Activated naive CD8-positive, alpha-beta T cell treated with anti-CD3 and anti-CD28 coated beads, Interleukin-2, amount 50 U/mL, for 16 hours (primary cell): ENCODE data around the gene OR6B2.
A peak's percentile ranks its signal among the peaks of the same experiment; 100 is the strongest.

Experiments used
- DNase-seq: peaks from one replicate; pipeline ENCODE4 v3.0.0-alpha.2; 2020; ENCODE audit warnings: low read depth, low spot score

The OR6B2 gene

DNA sequence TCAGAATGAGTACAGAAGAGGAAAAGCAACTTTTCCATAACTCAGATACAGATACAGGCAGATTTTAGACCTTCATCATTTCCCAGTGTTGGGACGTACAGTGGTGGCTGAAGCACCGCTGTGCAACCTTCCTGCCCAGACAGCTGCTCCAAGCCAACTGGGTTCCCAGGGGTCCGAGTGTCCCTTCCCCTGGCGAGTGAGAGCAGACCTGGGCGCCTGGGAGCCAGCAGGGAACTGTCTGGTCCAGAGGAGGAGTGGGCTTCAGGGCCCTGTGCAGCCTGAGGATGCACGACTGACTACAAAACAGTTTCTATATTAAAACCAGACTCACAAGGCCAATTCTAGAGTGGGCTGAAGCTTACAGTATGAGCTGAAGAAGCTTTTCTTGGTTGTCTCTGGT lies 11.1 kb upstream of the OR6B2 start:
- no peak for DNase-seq

DNA sequence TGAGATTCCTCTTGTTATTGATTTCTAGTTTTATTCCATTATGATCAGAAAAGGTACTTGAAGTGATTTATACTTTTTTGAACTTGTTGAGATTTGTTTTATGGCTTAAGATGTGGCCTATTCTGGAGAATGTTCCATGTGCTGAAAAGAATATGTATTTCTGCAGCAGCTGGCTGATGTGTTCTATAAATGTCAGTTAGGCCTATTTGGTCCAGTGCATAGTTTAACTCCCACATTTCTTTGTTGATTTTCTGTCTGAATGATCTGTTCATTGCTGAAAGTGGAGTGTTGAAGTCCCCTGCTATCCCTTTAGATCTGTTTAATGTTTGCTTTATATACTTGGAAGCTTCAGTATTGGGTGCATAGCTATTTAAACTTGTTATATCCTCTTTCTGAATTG lies 7.1 kb upstream of the OR6B2 start:
- DNase-seq, result no peak

DNA sequence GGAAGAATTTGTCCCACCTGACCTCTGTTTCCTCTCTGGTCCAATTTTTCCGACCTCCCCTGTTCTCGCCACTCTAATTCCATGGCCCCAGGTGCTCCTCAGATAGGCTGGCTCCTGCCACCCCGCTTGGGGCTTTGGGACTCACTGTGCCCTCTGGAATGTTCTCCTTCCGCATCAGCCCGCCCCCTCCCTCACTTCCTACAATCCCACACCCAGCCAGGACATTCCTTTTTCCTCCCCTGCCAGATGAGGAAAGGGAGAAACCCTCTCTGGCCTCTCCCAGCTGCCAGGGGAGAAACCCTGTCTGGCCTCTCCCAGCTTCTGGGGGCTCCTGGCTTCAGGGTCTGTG lies 3.1 kb upstream of the OR6B2 start:
- DNase-seq, result no peak

DNA sequence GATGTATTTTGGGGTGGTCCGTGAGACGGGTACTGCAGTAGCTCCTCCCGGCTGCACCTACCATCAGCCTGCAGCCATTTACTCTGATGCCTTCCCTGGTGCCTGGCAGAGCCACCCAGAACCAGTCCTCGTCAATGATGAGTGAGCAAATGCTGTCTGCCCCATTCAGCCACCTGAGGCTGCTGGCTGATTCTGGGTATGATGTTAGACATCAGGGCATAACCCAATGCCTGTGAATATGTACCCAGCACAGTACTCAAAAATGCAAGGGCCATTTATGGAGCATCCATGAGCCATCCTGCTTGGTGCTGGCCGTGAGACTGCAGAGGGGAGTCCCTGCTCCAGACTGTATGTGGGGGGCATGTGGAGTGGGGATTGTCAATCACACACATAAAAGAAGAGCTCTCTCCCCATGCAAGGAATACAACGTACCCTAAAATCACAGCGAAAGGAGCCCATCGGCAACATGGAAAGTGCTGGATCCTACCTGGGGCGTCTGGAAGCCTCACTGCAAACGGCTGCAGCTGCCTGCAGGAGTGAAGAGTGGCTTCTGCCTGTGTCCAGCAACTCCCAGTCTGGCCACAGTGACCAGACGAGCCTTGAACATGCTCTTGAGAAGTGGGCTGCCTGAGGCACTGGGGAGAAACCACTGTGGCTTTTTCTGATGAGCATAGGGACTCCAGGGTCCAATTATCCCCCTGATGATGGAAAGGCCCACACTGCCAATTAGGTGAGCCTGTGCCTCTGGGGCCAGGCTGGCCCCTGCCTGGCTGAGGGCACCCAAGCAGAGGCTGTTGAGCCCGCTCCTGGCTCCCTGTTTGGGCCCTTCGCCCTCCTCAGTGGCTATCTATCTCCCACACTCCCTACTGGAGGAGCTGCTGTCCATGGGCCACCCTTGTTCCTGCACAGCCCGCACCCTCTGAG lies 2.4 kb upstream of the OR6B2 start:
- DNase-seq, result no peak

DNA sequence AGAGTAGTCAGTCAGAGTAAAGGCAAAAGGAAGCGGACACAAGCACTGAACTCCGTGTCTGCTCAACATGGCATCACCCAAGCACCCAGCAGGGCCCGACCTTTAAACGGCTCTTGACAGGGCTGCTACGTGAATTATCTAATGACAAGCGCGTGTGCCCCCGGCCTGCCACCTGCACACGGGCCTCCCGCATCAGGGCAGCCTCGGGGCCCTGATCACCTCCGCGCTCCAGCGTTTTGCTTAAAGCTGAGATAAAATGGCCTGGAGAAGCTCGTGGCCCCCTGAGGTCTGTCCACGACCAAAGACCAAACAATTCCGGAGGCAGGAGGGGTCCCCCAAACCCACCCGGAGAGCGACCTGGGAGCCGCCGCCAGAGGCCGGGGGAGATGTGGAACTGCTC lies 5.5 kb downstream of the OR6B2 start:
- no peak for DNase-seq

DNA sequence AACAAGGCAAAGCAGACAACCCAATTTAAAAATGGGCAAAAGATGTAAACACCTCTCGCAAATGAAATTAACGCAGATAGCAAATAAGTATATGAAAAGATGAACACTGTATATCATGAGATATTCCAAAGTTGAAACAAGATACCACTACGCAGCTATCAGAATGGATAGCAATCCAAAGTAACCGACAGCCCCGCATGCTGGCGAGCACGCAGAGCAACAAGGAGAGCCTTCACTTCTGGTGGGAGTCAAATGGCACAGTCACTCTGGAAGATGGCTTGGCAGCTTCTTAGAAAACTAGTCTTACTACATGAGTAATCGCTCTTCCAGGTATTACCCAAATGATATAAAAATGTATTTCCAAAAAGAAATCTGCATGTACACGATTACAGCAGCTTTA lies 6.4 kb downstream of the OR6B2 start:
- no peak for DNase-seq

DNA sequence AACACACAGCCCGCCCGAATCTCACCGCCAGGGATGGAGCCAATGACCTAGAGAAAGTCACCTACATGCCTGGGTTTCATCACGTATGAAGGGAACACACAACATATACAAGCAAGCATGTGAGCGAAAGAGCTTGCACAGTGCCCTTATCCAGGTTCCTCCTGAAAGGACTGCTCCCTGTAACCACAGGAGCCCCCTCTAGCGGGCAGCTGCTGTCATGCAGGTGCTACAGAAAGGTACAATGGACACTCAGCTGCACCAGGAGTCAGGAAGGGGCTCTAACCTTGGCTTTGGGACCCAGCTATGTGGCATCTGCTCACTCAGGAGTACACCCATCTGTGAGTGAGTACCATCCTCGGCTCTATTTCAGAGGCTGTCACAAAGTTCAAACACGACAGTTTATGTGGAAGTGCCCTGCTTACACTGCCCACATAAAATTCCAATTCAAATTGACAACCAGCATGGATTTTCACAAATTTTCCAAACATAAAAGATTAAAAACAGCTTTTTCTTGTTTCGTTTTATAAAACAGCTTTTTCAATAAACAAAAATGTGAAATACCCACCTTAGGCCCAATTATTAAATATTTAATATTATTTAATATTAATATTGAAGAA lies 8.6 kb downstream of the OR6B2 start:
- peak; percentile 26 for DNase-seq

DNA sequence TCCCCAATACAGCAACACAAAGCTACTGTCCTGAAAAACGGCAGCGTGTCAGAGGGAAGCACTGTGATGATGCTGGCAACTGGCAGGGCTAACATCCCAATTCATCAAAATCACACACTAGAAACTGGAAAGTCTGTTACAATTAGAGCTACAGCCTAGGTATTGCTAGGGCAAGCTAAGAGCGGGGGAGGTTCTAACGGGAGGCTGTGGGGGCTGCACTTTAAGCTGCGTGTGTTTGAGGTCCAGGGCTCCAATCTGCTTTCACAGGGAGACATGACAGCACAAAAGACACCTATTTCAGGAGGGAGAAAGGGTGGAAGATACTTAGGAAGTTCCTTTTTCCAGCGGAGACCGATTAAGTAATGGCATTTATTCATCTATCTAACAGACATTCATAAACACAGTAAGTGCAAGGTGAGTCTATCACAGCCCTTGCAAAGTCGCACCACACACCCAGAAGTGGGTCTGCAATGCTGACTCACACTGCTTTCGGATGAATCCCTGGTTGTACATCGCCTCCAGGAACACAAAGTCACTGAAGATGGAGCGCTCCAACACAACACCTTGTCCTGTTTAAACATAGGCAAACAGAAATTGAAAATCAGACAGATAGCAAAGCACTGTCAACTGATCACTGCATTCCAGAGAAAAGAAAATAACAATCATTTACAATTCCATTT lies 12.0 kb downstream of the OR6B2 start:
- DNase-seq, result no peak

DNA sequence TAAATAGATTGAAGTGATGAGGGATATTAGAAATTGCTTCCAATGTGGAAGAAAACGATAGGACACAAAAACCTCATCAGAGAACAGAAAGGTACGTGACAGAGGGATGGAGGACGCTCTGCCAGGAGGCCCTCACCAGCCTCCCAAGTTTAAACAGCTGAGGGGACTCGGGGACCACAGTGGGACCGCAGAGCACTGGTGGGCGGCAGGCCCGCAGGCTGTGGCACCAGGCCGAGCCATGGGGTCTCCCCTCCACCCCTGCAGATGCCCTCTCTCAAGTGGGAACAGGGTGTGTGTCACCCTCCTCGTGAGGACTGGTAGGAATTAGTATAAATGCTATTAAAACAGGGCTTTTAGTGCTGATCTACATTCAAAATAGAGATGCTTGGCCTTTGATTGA lies 15.9 kb downstream of the OR6B2 start:
- no peak for DNase-seq

DNA sequence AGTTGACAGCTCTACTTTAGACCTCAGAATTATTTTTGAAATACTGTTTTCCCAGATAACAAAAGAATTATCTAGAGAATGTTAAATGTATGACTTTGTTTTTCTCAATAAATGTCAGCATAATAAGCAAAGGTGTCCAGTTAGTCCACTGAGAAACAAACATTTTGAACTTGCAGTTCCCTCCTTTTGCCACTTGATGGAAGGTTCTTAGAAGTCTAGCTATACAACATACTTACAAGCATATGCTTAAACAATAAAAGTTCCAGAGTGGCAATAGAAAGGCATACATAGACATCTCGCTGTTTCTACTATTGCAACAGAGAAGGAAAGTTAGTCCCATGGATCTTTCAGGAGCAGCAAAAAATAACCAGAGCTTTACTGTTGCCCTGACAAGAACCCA lies 16.9 kb downstream of the OR6B2 start:
- DNase-seq, result no peak

DNA sequence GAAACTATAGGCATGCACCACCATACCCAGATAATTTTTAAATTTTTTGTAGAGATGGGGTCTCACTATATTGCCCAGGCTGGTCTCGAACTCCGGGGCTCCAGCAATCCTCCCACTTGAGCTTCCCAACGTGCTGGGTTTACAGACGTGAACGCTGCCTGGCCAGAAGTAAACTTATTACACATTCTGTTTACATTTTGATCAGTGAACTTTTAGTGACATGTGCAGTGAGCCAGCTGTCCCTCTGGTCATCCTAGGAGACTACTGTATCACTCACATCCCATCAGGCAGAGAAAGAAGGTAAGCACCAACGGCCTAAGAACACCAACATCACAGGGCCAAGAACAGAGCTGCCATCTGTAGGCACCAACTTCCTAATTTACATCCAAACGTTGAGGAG lies 27.2 kb downstream of the OR6B2 start:
- DNase-seq, result no peak

DNA sequence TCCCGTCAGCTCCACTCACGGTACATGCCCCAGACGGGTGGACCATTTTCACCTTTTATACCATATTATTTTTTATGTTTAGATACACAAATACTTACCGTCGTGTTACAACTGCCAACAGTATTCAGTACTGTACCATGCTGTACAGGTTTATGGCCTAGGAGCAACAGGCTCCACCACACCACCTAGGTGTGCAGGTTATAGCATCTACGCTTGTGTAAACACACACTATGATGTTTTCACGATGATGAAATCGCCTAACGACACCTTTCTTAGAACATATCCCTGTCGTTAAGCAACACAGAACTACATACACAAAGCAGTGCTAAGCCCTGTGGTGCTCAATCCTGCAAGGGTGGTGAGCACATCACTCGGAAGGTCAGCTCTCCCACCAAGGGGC lies 29.6 kb downstream of the OR6B2 start:
- no peak for DNase-seq

DNA sequence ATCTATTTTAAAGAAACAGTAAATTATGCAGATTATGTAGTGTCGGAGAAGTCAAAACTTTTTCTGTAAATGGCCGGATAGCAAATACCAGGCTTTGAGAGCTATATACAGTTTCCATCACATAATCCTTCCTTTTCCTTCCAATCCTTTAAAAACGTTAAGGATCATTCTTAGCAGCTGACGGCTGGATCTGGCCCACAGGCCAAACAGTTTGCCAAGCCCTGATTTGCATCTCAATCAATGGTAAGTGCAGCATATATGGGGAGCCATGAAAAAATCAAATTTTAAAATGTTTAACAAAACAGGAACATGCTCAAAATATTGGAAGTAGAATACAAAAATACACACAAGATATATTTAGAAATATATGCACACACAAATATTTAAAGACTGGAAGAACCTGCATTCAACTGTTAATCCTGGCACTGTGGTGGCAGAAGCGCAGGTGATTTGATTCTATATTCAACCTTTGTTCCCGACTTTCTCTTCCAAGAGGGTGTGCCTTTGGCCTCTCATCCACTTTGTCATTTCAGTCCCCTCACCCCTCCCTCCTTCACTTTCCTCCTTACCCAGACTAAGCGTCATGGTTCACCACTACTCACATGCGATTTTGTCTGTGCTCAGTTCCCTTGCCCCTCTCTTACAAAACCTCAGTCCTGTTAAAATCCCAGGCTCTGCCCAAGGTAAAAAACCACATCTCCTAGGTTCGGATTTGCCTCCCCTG lies 32.4 kb downstream of the OR6B2 start:
- no peak for DNase-seq

DNA sequence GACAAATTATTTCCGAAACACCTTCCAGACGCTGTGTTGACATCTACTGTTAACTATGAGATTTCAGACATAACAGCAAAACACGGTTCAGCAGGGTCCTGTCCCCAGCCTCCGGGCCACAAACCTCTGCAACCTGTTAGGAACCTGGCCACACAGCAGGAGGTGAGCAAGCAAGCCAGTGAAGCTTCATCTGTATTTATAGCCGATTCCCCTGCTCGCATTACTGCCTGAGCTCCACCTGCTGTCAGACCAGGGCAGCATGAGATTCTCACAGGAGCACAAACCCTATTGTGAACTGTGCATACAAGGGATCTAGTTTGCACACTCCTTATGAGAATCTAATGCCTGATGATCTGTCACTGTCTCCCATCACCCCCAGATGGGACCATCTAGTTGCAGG lies 36.1 kb downstream of the OR6B2 start:
- no peak for DNase-seq

DNA sequence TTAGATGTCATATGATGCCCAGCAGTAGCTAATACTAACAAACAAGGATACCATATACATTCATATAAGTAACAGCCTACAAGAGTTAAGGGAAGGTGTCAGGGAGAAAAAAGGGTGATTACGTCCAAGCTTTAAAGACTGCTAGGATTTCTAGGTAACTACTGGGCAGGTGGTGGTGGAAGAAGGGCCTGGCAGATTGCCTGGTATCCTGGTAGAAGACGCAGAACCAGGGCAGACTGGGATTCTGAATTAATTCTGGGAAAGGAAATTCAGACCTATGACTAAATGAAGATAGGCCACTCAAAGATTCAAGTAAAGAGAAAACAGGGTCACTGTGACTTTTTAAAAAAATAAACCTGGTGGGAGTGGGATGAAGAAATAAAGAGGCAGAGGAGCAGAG lies 36.9 kb downstream of the OR6B2 start:
- DNase-seq, result no peak

DNA sequence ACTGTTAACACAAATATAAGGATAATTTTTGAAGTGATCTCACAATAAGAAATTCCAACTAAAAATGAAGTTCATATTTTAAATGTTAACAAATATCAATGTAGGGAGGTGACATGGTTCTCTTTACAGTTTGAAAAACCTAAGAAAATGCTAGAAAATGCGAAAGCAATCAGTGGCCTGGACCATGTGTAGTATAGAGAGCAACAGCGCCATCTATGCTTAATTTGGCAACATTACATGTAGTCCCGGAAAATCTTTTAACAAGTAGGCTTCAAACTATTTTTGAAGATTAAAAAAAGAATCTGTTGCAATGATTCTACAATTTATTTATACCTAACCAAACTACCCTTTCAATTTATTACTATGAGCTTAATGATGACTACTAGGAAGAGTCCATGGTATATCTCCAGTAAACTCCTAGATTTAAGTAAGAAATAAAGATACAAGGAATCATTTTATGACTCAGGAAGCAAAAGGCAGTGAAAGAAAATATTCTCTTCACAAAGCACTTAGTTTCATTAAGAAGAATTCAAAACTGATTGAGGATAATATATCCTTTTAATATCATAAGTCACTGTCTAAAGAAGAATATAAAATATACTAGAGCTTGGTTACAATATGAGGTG lies 38.4 kb downstream of the OR6B2 start:
- no peak for DNase-seq

DNA sequence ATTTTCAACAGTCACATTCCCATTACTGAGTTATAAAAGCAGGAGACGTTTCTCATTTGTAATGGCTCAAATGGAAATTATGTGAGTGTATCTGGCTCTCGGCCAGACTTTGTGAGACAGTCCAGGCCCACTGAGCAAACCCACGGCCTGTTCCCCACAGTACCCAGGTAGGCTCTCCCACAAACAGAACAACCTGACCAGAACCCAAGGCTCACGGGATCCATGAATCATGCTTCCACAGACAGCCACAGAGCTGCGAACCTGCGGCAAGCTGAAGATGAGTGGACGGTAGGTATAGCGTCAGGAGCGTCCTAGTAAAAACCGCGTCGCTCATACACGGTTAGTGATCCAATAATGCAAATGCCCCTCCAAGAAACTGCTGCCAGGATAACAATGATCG lies 39.3 kb downstream of the OR6B2 start:
- no peak for DNase-seq

DNA sequence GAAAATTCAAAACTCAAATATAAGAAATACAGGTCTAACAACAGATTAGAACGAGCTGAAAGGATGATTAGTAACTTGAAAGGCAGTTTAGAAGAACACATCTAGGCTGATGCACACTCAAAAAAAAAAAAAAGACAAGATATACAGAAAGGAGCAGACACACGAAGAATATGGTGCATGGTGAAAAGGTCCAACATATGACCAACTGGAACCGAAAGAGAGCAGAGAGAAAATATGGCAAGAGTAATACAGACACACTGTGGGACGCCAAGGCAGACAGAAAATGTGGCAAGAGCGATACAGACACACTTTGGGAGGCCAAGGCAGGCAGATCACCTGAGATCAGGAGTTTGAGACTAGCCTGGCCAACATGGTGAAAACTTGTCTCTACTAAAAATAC lies 44.9 kb downstream of the OR6B2 start:
- no peak for DNase-seq

DNA sequence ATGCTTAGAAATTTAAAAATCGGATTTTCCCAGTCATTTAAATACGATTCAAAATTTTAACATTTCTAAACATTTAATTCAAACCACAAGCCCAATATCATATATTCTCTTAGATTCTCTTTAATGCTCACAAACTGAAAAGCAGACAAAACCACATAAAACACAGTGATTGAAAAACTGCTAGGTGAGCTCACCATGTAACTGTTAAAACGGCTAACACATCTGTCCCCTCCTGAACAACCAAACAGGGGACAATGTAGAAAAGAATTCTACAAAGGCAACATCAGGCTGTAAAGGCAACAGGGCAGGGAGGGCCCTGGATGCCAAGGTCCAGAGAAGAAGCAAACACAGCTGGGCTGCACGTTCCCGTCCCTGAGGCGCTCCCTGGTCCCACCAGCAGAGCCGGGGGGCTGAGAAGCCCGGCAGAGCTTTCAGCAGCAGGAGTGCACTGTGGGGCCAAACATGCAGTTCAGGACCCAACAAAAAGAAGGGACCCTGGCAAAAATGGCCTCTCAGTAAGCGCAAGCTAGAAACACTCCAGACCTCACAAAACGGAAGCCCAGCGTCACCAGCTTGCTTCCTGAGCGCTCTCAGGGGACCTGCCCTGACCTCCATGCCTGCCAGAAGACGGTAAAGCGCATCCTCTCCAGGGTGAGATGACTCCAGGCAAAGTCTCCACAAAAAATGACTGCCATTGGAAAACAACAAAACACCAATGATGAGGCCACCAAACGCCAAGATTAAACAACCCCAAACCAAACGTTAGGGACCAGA lies 45.6 kb downstream of the OR6B2 start:
- no peak for DNase-seq

DNA sequence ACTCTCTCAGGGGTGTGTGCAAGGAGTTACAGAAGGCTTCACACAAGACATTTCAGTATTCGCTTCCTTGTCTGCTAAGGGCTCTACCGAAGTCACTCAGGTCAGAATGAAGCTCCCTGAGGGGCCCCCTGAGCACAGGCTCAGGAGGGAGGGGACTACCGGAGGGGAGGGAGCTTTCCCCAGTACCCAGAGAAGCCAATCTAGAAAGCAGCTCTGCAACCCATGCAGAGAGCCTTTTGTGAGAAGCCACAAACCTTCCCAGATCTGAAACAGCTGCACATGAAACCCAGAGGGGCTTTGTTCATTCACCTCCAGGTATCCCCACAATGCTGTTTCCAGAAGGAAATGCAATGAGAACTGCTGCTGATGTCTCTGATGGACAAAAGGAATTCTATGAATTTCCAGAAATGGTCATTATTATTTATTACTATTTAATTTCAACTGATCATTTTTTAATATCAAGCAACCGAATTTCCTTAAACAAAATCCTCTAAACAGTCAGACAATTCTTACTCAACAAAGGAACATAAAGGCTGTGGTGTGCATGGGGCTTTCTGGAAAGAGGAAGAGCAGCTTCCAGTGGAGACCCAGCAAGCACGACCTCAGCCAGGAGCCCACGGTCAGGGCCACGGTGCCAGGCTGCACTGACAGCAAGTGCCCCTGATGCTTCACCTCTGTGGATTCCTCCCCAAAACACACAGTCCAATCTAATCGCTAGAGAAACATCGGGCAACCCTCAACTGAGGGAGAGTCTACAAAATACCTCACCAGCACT lies 47.0 kb downstream of the OR6B2 start:
- DNase-seq, result no peak
